GM19455 (cell line): ENCODE results near the gene EPN2.

Experiments
- ATAC-seq: cut with Tn5 transposase; IDR thresholded peaks from one replicate; pipeline ENCODE4 v1.9.1; 2021; ENCODE audit not compliant: unreplicated experiment

Gene EPN2

DNA sequence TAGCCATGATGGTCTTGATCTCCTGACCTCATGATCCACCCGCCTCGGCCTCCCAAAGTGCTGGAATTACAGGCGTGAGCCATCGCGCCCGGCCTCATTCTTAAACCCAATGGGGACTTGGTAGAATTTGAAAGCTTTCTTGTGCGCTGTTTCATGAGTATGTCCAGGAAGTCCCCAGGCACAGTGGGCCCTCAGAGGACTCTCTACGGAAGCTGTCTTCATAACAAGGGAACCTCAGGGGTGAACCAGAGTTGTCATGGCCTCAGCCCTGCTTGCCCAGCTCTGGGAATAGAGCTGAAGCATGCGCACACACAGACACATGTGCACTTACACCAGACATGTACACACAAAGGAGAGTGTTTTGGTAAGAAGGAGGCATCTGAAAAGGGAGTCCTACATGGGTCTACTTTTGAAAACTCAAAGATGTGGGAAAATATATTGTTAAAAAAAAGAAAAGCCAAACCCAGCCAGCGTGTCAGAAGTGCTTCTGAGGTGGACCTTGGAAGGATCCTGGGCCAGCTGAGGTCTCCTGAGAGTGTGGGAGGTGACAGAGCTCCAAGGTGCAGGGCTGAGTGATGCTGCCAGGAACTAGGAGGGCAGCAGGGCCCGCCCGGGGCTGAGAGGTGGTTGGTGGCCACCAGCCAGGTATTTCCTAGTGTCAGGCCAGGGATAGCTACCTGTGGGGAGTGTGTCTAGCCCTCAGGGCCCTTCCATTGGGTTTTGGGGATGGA lies 54.6 kb downstream of the EPN2 start:
- ATAC-seq, result no peak

GRCh38 chr17:19292377-19292711 lies 55.2 kb downstream of the EPN2 start:
- no peak for ATAC-seq

GRCh38 chr17:19294443-19294842 lies 57.3 kb downstream of the EPN2 start:
- no peak for ATAC-seq

GRCh38 chr17:19295473-19296135 lies 58.4 kb downstream of the EPN2 start:
- ATAC-seq, result no peak

DNA sequence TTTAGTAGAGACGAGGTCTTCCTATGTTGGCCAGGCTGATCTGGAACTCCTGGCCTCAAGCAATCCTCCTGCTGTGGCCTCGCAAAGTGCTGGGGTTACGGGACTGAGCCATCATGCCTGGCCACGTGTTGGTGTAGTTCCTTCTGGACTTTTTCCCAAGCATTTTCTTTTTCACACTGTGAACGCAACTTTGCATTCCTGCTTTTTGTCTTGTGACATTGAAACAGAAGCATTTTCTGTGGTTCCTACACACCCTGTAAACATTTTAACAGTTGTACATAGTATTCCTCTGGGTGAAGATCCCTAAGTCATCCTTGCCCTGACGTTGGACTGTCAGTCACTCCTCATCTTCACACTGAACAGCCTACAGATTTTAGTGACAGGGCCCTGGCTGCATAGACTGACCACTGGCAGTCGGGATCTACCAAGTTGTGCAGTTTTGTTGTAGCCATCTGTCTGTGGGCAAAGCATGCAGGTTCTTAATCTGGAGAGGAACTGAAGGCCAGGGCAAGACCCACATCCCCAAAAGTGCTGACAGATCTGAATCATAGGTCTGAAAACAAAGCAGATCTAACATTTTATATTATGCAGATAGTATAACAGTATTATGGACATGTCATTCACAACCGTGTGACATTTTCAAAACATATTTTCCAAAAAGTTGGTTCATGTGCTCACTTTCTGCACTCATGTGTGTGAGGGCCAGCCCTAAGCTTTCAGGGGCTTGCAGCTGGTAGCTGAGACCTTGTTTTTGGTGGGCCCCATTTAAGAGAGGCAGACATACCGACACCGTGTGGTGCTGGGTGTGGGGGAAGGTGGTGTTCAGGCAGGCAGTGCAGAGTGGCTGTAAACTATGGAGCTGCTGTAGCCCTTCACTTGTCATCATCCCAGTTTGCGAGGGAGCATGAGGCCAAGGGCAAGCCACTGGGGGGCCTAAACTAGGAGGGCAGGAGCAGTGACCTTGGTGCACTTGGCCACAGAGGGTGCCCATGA lies 59.9 kb downstream of the EPN2 start:
- ATAC-seq, result no peak

DNA sequence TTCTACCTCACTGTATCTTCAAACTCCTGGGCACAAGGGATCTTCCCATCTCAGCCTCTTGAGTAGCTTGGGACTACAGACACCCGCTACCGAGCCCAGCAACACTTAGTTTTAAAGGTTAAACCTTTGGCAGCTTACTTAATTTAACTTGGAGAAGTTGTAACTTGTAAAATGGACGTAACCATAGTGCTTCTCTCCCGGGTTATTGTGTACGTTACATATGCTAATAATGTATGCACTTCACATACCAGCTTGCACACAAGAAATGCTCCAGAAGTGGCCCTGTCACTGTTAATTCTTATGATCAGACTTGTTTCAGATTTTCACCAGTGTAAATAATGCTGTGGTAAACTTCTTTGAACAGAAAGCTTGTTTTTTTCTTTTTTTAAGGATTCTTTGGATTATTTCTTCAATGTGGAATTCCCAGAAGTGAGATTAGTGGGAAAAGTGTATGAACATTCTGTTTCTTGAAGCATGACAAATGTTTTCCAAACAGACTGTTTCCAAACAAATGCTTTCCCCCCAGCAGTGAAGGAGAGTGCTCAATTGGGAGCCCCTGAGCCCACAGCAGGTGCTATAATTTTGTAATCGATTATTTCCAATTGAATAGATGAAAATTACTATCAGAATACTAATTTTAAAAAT lies 61.5 kb downstream of the EPN2 start:
- ATAC-seq, result no peak

DNA sequence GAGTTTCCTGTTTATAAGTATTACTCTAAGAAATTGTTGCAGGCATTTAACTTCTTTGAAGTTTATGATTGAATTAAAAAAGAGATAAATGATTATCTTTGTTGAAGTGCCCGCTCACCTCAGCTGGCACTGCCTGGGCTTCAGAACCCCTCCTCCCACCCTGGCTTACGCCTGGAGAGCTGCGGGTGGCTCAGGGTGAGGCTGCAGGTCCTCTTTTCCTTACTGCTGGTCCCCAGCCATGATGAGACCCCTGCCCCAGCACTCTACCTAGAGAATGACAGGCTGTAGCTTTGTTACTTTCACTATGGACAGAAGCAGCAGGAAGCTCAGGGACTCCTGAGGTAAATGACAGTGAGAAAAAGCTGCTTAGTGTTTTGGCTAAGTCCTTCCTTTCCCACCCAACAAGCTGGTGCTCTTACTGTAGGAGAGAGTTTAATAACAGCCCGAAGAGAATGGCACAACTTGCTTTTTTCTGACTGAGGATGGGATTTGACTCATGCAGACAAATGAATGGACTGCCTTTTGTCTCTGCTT lies 62.1 kb downstream of the EPN2 start:
- ATAC-seq, result no peak

- ATAC-seq, result no peak
These were observed 62.7 kb downstream of the EPN2 start for GRCh38 chr17:19299866-19300265.

DNA sequence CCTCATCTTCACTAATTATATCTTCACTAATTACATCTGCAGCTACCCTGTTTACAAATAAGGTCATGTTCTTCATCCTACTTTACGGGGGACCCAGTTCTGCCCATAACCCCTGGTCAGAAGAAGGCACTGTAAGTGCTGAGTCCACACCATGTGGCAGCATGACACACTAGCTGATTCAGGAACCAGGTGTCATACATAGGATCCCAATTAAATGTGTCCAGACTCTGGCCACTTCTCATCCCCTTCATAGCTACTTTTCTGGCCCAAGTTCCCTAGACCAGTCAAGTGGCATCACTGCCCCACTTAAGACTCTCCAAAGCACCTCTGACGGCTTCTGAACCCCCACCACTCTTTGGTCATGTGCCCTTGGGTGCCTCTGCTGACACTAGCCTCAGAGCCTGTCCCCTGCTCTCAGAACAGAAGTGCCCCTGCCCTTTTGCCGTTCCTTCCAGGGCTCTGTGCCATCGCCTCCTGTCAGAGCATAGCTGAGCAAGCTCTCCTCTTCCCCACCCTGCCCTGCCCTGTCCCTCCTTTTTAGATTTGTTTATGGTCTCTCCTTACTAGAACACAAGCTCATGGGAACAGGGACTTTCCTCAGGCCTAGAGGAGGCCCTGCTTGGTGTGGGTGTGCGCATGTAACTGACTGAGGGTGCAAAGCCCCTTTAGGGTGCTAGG lies 64.2 kb downstream of the EPN2 start:
- no peak for ATAC-seq

DNA sequence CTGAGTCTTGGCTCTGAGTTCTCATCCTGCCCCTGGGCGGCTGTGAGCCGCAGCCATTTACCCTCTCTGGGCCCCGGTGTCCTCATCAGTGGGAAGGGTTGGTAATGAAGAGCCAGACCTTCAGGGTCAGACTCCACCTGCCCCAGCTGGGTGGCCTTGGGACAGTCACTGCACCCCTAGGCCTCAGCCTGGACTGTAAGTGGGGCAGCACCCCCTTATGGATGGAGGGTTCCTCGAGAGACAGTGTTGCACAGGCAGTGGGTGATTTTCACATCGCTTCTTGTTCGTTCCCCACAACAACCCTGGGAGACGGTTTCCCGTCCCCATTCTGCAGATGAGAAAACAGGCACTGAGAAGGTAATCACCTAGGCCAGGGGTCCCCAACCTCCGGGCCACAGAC lies 64.8 kb downstream of the EPN2 start:
- ATAC-seq, result no peak

DNA sequence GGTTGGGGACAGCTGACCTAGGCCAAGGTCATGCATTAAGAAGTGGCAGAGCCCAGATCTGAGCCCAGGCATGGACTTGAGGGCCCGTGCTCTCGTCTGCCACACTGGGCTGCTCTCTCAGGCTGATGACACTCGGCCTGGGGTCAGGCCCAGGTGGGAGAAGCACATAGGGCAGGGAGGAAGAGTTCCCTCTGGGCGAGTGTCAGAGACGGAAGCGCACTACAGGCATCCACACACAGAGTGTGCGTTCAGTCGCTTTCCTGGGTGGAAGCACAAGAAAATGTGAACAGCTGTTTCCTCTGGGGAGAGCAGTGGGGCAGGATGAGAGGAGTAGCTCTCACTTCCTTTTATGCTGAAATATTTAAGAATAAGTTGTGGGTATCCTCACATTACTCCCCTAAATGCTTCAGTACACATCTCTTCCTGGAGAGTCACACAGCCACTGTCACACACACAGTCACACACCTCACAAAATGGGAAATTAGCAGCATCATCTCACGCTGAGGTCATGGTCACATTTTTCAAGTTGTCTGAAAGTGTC lies 65.7 kb downstream of the EPN2 start:
- ATAC-seq, result no peak

GRCh38 chr17:19303367-19303776 lies 66.2 kb downstream of the EPN2 start:
- no peak for ATAC-seq

DNA sequence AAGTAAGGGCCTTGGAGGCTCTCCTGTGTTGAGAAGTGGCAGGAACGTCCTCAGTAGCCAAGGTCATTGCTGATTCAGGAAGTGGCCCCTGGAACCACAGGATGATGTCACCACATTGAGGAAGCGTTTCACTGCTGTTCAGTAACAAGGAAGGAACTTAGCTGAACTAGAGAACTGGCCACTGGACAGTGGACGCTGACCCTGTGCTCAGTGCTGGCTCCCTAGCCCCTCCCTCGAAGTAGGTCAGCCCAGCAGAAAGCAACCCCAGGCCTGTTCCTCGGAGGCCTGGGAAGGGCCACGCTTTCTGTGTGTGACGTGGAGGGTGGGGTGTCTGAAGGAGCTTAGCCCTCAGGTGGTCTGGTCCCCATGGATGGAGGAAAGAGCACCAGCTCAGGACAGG lies 67.0 kb downstream of the EPN2 start:
- no peak for ATAC-seq

DNA sequence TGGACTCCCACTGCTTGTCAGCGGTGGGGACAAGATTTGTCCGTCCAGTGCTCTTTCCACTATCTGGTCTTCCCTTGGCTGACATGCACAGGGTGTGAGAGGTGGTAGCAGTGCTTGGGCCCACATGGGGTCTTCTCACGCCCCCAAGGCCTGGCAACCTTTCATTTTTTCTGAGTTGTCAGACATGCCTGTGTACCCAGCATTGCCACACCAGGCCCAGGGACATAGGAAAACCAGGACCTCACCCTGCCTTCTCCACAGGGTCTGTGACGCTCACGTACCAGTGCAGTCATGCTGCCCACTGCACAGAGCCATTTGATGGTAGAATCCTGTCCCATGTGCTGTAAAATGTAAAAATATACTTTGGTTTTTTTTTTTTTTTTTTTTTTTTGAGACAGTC lies 67.6 kb downstream of the EPN2 start:
- ATAC-seq, result no peak

GRCh38 chr17:19305256-19305655 lies 68.1 kb downstream of the EPN2 start:
- ATAC-seq, result no peak

DNA sequence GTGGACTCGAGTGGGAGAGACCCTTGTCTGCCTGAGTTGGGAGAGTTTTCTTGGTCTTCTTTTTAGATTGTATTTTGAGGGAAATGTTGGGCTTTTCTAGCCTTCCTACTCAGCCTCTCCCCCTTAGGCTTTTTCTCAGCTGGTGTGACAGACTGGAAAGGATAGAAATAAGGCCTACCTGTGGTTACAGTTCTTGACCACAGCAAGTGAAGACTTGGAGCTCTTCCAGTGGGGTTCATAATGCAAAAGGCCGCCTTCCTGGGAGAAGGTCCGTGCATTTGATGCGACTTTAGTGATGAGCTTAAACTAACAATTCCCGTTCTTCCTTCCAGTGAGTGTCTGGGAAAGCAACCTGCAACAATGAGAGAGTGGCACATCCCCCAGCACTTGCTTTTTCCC lies 68.6 kb downstream of the EPN2 start:
- no peak for ATAC-seq

DNA sequence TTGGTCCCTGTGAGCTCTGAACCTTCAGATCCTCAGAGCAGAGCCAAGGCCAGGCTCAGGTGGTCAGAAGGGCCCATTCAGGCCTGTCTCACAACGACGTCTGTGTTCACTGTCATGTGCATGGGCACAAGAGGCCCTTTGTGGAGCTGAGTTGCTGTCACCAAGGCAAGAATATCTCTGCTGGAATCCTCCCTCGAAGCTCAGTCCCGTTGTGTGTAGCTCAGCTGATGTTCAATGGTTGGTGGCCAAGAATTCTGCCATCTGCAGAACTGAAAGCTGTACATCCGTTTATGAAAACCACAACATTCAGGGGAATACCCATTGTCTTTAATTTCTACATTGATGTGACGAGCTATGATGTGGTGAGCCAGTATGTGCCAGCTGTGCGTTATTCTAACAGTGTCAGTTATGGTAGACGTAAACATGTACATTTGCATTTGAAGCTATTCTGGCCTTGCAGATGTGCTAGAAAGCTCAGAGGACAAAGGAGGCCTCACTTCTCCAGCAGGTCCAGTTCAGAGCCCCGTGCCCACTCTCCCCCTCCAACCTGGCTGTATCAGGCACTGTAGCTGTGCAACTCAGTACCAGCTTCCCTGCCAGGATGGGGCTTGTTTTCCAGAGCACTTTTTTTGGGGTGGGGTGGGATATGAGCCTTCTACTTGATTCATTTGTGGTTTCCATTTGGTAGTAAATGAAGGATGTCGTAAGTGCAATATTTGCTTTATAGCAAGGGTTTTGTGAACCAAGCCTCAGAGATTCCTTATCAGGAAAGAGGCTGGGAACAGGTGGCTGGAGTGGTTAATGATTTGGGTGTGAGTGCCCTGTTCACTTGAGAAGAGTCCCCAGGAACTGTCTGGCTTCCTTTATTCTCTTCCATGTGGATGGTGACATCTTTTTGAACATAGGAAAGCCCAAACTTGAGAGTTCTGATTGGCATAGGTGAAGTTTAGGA lies 69.3 kb downstream of the EPN2 start:
- no peak for ATAC-seq

GRCh38 chr17:19307521-19307920 lies 70.4 kb downstream of the EPN2 start:
- ATAC-seq, result no peak

- ATAC-seq, result no peak
These were observed 71.2 kb downstream of the EPN2 start for GRCh38 chr17:19308398-19308797.
